NT2/D1 (cell line): Measurements from ENCODE around the gene LRPPRC.

Experiments used
- YY1 ChIP-seq: IDR thresholded peaks from 2 replicates; pipeline ENCODE4 v1.6.1; 2011; ENCODE audit not compliant: insufficient read length, insufficient read depth
- ZNF274 ChIP-seq: IDR thresholded peaks from 2 replicates; pipeline ENCODE4 v1.6.1; 2011; ENCODE audit warnings: mild to moderate bottlenecking, low read depth, low read length

DNA sequence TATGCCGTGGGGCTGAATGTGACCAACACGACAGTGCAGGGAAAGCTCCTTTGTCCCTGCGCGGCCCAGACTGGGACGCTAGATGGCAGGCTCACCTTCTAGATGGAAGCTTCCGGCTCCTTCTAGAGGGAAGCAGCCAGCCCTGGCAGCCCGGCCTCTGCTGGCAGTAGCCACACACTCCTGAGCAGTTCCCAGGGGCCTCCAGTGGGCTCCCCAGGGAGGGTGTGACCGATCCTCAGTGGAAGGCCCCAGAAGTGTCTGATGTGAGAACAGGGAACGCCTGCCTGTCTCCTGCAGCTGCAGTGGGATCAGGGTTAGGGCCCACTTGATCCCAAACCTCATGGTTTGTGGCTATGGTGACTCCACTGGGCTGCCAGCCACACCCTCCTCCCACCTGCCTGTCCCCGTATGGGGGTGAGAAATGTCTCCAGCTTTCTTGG lies 48.5 kb upstream of the LRPPRC start:
- TF ChIP-seq ZNF274 (no peak), YY1 (no peak)
